HuH-7.5 (cell line): ENCODE results near the gene TEX26.

Experiments
- DNase-seq: peaks from one replicate; pipeline ENCODE4 v3.0.0; 2011; ENCODE audit warnings: low spot score

The TEX26 gene

DNA sequence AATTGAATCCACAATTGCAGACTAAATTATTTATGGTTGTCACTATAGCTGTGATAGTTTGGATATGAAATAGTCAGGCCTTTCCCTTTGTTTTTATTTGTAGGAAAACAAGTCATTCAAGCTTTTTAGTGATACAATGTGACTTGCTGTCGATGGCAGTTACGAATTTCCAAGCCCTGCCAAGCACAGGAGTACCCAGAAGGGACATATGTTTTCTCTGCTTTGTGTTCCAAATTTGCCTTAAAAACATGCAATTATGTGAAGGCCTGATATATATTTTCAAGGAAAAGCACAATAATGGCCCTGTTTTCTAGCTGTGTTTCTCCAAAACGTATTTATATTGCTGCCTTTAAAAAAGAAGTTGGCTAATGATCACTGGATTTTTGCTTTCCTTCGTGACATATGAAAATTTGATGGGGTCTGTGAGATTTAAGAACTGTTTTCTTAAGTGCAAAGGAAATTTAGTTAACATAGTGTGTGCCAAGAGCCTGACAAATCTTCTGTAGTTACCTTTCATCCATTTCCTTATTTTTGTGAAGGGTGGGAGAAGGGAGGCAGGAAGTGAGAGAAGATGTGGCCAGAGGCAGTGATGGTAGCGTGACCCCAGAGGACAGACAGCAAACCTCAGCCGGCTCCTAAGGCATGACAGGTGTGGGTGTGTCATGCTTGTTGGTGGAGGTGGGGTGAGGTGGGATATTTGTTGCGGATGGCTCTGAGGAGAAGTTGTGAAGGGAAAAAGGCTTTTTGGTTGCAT is 79.6 kb downstream of the TEX26 start:
- no peak for DNase-seq

DNA sequence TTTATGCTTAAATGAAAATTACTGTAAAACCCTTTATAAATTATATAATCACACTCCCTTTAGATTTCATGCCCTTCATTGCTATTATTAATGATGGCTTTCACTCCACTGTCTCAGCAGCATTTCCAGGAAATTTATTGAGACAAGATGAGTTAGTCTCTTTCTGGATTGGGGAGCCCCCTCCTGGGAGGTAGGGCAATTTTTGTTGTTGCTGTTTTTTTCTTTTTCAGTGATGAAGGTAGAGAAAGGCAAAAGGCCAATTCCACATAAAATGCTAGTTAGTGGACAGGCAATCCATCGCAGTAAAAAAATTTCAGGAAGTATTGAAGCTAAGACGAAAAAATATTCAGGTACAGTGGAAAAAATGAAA is 80.2 kb downstream of the TEX26 start:
- no peak for DNase-seq

DNA sequence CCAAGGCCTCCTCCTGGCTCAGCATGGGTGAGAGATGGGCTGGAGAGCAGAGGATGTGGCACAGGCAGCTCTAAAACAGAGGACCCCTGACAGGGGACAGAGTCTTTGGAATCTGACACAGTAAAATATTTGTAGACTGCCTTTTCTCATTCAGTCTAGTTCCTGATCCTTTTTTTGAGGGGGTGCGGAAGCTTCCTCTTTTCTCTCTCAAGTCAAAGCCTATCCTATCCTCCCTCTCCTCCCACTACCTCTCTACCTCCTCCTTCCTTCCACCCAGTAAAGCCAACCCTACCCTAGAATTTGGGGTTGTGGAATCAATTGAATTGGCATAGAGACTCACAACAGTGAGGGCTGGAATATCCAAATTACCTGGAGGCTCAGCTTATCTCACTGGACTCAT is 82.0 kb downstream of the TEX26 start:
- DNase-seq: no peak

DNA sequence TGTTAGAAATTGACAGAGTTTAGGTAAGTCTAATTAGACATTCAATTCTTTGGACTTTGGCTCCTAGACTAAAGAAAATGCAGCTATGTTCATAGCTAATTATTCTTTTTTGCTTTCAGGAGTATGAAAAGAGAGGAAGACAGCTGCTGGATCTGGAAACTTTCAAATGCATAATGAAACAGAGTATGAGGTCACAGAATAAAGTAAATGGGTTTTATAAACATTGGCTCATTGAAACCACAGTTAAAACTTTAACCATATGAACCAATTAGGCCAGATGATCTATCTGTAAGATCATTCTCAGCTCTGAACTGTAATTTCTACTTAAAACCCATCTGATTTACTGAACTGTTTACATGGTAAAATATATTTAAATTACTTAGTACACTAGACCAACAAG is 82.7 kb downstream of the TEX26 start:
- no peak for DNase-seq

DNA sequence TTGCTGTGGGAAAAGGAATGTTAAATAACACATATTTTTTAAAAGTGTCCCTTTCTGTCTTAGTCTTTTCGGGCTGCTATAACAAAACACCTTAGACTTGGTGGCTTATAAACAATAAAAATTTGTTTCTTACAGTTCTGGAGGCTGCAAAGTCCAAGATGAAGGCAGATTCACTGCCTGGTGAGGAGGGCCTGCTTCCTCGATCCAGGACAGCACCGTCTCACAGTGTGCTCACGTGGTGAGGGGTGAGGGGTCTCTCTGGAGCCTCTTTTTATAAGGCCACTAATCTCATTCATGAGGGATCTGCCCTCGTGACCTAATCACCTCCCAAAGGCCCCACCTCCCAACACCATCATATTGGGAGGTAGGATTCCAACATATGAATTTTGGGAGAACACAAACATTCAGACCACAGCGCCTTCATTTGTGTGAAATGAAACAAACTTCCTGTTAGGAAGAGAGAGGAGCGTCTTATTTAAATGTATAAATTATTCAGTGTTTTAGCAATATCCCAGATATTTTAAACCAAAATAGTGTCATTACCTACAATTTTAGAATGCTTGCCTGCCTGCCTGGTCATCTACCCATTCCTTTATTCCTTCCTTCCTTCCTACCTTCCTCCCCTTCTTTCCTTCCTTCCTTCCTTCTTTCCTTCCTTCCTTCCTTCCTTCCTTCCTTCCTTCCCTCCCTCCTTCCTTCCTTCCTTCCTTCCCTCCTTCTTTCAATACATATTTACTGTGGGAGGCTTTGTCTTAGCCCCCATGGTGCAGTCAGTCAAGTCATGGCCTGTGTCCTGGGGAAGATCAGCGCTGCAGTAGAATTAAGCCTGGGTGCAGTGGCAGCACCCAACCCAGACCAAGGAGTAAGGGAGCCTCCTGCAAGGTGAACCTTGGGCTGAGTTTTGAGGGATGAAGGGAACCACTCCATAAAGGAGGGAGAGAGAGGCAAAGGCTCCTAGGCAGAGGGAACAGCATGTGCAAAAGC is 84.2 kb downstream of the TEX26 start:
- DNase-seq: no peak

DNA sequence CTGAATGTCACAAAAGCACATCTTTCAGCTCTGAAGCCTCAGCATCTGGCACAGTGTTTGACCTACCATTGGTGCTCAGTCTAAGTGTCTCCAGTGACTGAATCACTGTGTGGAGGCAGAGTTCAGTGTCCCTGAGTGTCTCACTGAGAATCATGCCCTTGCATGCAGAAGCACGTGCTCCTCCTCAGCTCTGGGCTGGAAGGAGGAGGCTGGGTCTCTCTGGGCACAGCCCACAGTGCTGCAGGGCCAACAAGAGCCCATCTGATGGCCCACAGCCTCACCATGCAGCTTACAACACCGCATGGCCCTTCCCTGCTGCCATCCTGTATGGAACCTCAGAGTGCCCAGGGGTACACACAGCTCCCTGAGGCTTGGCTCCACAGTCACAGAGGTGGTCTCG is 86.1 kb downstream of the TEX26 start:
- DNase-seq: no peak

DNA sequence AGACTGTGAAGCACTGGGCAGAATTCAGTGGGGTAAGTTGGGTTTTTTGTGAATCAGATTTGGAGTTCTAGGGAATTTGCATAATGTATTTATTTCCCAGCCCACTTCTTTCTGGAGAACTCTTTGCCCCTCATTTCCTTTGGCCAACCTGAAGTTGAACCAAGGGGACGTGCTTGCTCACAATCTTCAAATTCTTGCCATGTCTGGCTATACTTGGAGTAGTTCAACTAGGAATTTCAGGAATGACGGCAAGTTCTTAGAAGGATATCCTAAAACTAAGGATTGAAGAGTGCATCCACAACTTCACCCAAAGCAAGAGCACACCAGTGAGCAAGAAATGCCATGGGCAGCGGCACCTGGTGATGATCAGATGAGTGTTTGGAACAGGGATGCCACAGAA is 88.5 kb downstream of the TEX26 start:
- no peak for DNase-seq

DNA sequence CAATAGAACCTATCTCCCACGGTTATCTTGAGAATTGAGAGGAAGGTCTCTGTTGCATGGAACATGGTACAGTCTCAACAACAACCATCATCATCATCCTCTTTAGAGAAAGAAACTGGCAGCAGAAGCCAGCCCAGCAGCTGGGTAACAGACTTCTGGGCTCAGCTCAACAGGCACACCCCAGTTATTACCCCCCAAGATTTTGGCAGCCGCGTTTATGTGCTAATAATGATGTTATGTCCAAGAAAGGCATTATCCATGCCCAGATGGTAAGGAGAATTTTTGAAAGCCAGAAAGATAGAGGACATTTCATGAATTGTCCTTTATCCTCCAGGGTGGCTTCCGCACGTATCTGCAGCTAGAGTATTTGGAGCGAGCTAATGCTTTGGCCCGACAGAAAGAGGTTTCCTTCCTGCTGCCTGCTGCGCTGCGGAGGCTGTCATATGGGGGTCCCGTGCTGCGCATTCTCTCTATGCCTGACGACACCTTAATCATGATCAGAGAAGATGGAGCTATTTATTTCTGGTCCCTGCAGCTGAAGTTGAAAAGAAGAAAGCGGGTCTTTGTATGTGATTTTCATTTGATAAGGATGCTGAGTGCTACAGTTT is 89.9 kb downstream of the TEX26 start:
- no peak for DNase-seq

DNA sequence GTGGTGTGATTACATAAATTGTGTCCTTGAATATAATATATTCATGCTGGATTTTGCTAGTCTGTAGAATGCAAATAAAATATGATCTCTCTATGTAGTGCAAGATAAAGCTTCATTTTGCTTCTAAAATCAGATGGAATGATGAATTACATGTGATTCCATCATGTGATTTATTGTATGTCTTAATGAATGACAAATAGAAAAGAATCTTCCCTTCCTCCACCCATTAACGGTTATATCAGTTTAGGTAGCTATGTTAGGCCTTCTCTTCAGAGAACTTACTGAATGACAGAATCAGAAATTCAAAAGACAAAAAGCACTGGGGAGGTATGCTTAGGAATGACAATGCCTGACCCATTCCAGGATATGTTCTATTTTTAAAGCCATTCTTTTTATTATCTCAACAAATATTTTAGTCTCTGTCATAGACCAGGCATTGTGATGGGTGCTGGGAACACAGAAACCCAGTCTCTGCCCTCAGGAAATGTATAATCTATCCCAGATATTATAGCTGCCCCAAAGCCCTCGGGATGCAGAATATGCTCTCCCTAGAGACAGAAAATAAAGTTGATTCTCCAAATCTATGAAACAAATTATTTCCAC is 90.6 kb downstream of the TEX26 start:
- no peak for DNase-seq
